Stimulated activated naive CD4-positive, alpha-beta T cell treated with Interleukin-2 at 50 U/mL for 16 hours (primary cell): ENCODE measurements around the gene CLCN6.

Experiments used
- DNase-seq: peaks from one replicate; lab custom pipeline; 2025; lab: John Stamatoyannopoulos, UW

The CLCN6 gene

GRCh38 chr1:11805422-11806306 lies at the start of gene CLCN6, which contains the start of gene MTHFR:
CLCN6 (plus strand) TSS chr1:11806191; CDS start chr1:11806263, 72 bp downstream.
MTHFR (minus strand) TSS chr1:11805964; CDS start chr1:11803116, 2,848 bp downstream.
- peak; percentile 98 for DNase-seq

- no peak for DNase-seq
These were observed 48.9 kb upstream of the CLCN6 start for GRCh38 chr1:11757047-11757446.

GRCh38 chr1:11759791-11760190 lies 46.2 kb upstream of the CLCN6 start:
- DNase-seq: no peak

- no peak for DNase-seq
These were observed 44.7 kb upstream of the CLCN6 start for GRCh38 chr1:11761285-11761684.

- no peak for DNase-seq
These were observed 44.0 kb upstream of the CLCN6 start, which contains the start of gene C1orf167 for GRCh38 chr1:11761988-11762406. C1orf167 (plus strand) TSS chr1:11762193; CDS start chr1:11764401, 2,208 bp downstream.

- DNase-seq: no peak
These were observed 41.9 kb upstream of the CLCN6 start for GRCh38 chr1:11764115-11764514.

GRCh38 chr1:11764519-11764918 lies 41.5 kb upstream of the CLCN6 start:
- DNase-seq: no peak

- no peak for DNase-seq
These were observed 40.1 kb upstream of the CLCN6 start for GRCh38 chr1:11765661-11766428.

- no peak for DNase-seq
These were observed 39.6 kb upstream of the CLCN6 start for GRCh38 chr1:11766429-11766776.

GRCh38 chr1:11767922-11768704 lies 37.9 kb upstream of the CLCN6 start:
- no peak for DNase-seq

- DNase-seq: no peak
These were observed 37.2 kb upstream of the CLCN6 start for GRCh38 chr1:11768821-11769220.

GRCh38 chr1:11769274-11769673 lies 36.7 kb upstream of the CLCN6 start:
- DNase-seq: no peak

- no peak for DNase-seq
These were observed 36.0 kb upstream of the CLCN6 start for GRCh38 chr1:11770011-11770410.

GRCh38 chr1:11771481-11772043 lies 34.4 kb upstream of the CLCN6 start:
- no peak for DNase-seq

- DNase-seq: no peak
These were observed 33.5 kb upstream of the CLCN6 start for GRCh38 chr1:11772458-11772857.

GRCh38 chr1:11774753-11775152 lies 31.2 kb upstream of the CLCN6 start:
- DNase-seq: no peak

GRCh38 chr1:11777658-11778322 lies 28.2 kb upstream of the CLCN6 start:
- no peak for DNase-seq

GRCh38 chr1:11778336-11778735 lies 27.7 kb upstream of the CLCN6 start:
- DNase-seq: no peak

- no peak for DNase-seq
These were observed 27.0 kb upstream of the CLCN6 start for GRCh38 chr1:11778844-11779623.

GRCh38 chr1:11779715-11780379 lies 26.1 kb upstream of the CLCN6 start:
- DNase-seq: no peak
